Activated naive CD8-positive, alpha-beta T cell treated with anti-CD3 and anti-CD28 coated beads for 36 hours (primary cell): ENCODE measurements around the gene LACTB. TPM values are rescaled to one million over a fixed set of nuclear protein-coding genes. Genes with fewer than 3 reads are reported as not detected.
A peak's percentile ranks its signal among the peaks of the same experiment; 100 is the strongest.
"Not testable (repeated sequence)": the region's sequence is repeated elsewhere in the genome, so short reads cannot be mapped to it uniquely, and the experiment has no call there.

ENCODE experiments used
- DNase-seq: peaks from one replicate; pipeline ENCODE4 v3.0.0; 2021
- H3K27ac Mint-ChIP-seq: one replicate; pipeline ENCODE4 v1.8.0; 2022; ENCODE audit warnings: mild to moderate bottlenecking, moderate library complexity, mixed read lengths
- H3K27me3 Mint-ChIP-seq: one replicate; pipeline ENCODE4 v1.8.0; 2022; ENCODE audit warnings: mild to moderate bottlenecking, mixed read lengths
- H3K36me3 Mint-ChIP-seq: one replicate; pipeline ENCODE4 v1.8.0; 2021; ENCODE audit warnings: mild to moderate bottlenecking, mixed read lengths
- H3K4me1 Mint-ChIP-seq: one replicate; pipeline ENCODE4 v1.8.0; 2021; ENCODE audit warnings: mixed read lengths
- H3K4me3 Mint-ChIP-seq: one replicate; pipeline ENCODE4 v1.8.0; 2022; ENCODE audit warnings: mild to moderate bottlenecking, moderate library complexity, mixed read lengths
- H3K9me3 Mint-ChIP-seq: one replicate; pipeline ENCODE4 v1.8.0; 2022; ENCODE audit warnings: mixed read lengths
- total RNA-seq, 2 experiments: library from RNA; stranded (reverse); gene quantifications; one replicate each; pipeline ENCODE4 v1.2.3, GENCODE V29; 2021

LACTB gene
- total RNA-seq, 2 experiments from 2014 or later = 23.2 to 23.5 TPM

GRCh38 chr15:63104727-63105126, 16.9 kb upstream of the LACTB start:
- Mint-ChIP-seq H3K27me3 (peaks cover 15% of the 10 kb centered on the region), H3K36me3 (no peaks in the 10 kb centered on the region), H3K9me3 (no peaks in the 10 kb centered on the region), H3K27ac (no peak overlapping the region), H3K4me3 (no peak overlapping the region), H3K4me1 (no peaks in the 10 kb centered on the region)
- no peak for DNase-seq

- not testable (repeated sequence) for H3K4me3 Mint-ChIP-seq, H3K27ac Mint-ChIP-seq, H3K9me3 Mint-ChIP-seq, H3K36me3 Mint-ChIP-seq, H3K4me1 Mint-ChIP-seq, DNase-seq
- H3K27me3 Mint-ChIP-seq = peaks cover 15% of the 10 kb centered on the region
Measured at GRCh38 chr15:63105354-63105753, 16.3 kb upstream of the LACTB start.

- H3K9me3 Mint-ChIP-seq = no peaks in the 10 kb centered on the region
- H3K4me3 Mint-ChIP-seq = no peak overlapping the region
- H3K27me3 Mint-ChIP-seq = peaks cover 15% of the 10 kb centered on the region
- no peak overlapping the region for H3K27ac Mint-ChIP-seq
- H3K4me1 Mint-ChIP-seq = no peaks in the 10 kb centered on the region
- no peaks in the 10 kb centered on the region for H3K36me3 Mint-ChIP-seq
- no peak for DNase-seq
Measured at GRCh38 chr15:63107895-63108546, 13.6 kb upstream of the LACTB start.

- Mint-ChIP-seq H3K4me3 (no peak overlapping the region), H3K4me1 (no peaks in the 10 kb centered on the region), H3K9me3 (no peaks in the 10 kb centered on the region), H3K27me3 (peaks cover 10% of the 10 kb centered on the region), H3K36me3 (no peaks in the 10 kb centered on the region), H3K27ac (no peak overlapping the region)
- no peak for DNase-seq
Measured at GRCh38 chr15:63109498-63109897, 12.2 kb upstream of the LACTB start.

- Mint-ChIP-seq H3K27ac (no peak overlapping the region), H3K9me3 (no peaks in the 10 kb centered on the region), H3K4me1 (no peaks in the 10 kb centered on the region), H3K4me3 (no peak overlapping the region), H3K36me3 (no peaks in the 10 kb centered on the region), H3K27me3 (peaks cover 8% of the 10 kb centered on the region)
- DNase-seq = no peak
Measured at GRCh38 chr15:63109920-63110319, 11.7 kb upstream of the LACTB start.

GRCh38 chr15:63110428-63111026, 11.1 kb upstream of the LACTB start:
- H3K27me3 Mint-ChIP-seq = peaks cover 4% of the 10 kb centered on the region
- H3K4me3 Mint-ChIP-seq = no peak overlapping the region
- no peak overlapping the region for H3K27ac Mint-ChIP-seq
- H3K9me3 Mint-ChIP-seq = no peaks in the 10 kb centered on the region
- no peak for DNase-seq
- no peaks in the 10 kb centered on the region for H3K4me1 Mint-ChIP-seq
- H3K36me3 Mint-ChIP-seq = no peaks in the 10 kb centered on the region

GRCh38 chr15:63111481-63111880, 10.2 kb upstream of the LACTB start:
- Mint-ChIP-seq H3K4me3 (no peak overlapping the region), H3K4me1 (no peaks in the 10 kb centered on the region), H3K27ac (no peak overlapping the region), H3K36me3 (no peaks in the 10 kb centered on the region), H3K27me3 (no peaks in the 10 kb centered on the region), H3K9me3 (no peaks in the 10 kb centered on the region)
- no peak for DNase-seq

GRCh38 chr15:63112871-63113270, 8.8 kb upstream of the LACTB start:
- Mint-ChIP-seq H3K4me1 (no peaks in the 10 kb centered on the region), H3K27ac (no peak overlapping the region), H3K36me3 (no peaks in the 10 kb centered on the region), H3K4me3 (no peak overlapping the region), H3K27me3 (no peaks in the 10 kb centered on the region), H3K9me3 (no peaks in the 10 kb centered on the region)
- no peak for DNase-seq

- peaks cover 3% of the 10 kb centered on the region for H3K9me3 Mint-ChIP-seq
- H3K36me3 Mint-ChIP-seq = peaks cover 3% of the 10 kb centered on the region
- H3K4me1 Mint-ChIP-seq = no peaks in the 10 kb centered on the region
- H3K27me3 Mint-ChIP-seq = no peaks in the 10 kb centered on the region
- DNase-seq = no peak
- no peak overlapping the region for H3K27ac Mint-ChIP-seq
- no peak overlapping the region for H3K4me3 Mint-ChIP-seq
Measured at GRCh38 chr15:63114465-63114864, 7.2 kb upstream of the LACTB start.

GRCh38 chr15:63118854-63119253, 2.8 kb upstream of the LACTB start:
- Mint-ChIP-seq H3K36me3 (peaks cover 8% of the 10 kb centered on the region), H3K27ac (no peak overlapping the region), H3K4me3 (no peak overlapping the region), H3K4me1 (peaks cover 10% of the 10 kb centered on the region), H3K27me3 (no peaks in the 10 kb centered on the region), H3K9me3 (peaks cover 7% of the 10 kb centered on the region)
- DNase-seq = no peak

GRCh38 chr15:63122002-63122875, 578 bp downstream of the LACTB start:
- H3K27ac Mint-ChIP-seq = peak overlapping the region; percentile 86
- H3K36me3 Mint-ChIP-seq = peaks cover 21% of the 10 kb centered on the region
- peaks cover 14% of the 10 kb centered on the region for H3K4me1 Mint-ChIP-seq
- no peaks in the 10 kb centered on the region for H3K27me3 Mint-ChIP-seq
- H3K4me3 Mint-ChIP-seq = peak overlapping the region; percentile 96
- peak; percentile 87 for DNase-seq
- peaks cover 7% of the 10 kb centered on the region for H3K9me3 Mint-ChIP-seq

- DNase-seq = no peak
- H3K27ac Mint-ChIP-seq = no peak overlapping the region
Measured at GRCh38 chr15:63124506-63124905, 2.8 kb downstream of the LACTB start.

GRCh38 chr15:63126726-63127125, 5.1 kb downstream of the LACTB start:
- Mint-ChIP-seq H3K4me1 (peaks cover 9% of the 10 kb centered on the region), H3K36me3 (peaks cover 15% of the 10 kb centered on the region), H3K27me3 (no peaks in the 10 kb centered on the region), H3K27ac (no peak overlapping the region), H3K9me3 (no peaks in the 10 kb centered on the region), H3K4me3 (no peak overlapping the region)
- no peak for DNase-seq

More at GRCh38 chr15:63124506-63124905, 2.8 kb downstream of the LACTB start:
- Mint-ChIP-seq H3K9me3 (peaks cover 3% of the 10 kb centered on the region), H3K4me3 (no peak overlapping the region), H3K27me3 (no peaks in the 10 kb centered on the region), H3K36me3 (peaks cover 20% of the 10 kb centered on the region), H3K4me1 (peaks cover 15% of the 10 kb centered on the region)

- H3K27me3 Mint-ChIP-seq = no peaks in the 10 kb centered on the region
- peaks cover 11% of the 10 kb centered on the region for H3K36me3 Mint-ChIP-seq
- peaks cover 8% of the 10 kb centered on the region for H3K4me1 Mint-ChIP-seq
- H3K27ac Mint-ChIP-seq = no peak overlapping the region
- no peaks in the 10 kb centered on the region for H3K9me3 Mint-ChIP-seq
- no peak for DNase-seq
- H3K4me3 Mint-ChIP-seq = no peak overlapping the region
Measured at GRCh38 chr15:63133786-63134185, 12.1 kb downstream of the LACTB start.

- Mint-ChIP-seq H3K4me1 (peaks cover 8% of the 10 kb centered on the region), H3K9me3 (no peaks in the 10 kb centered on the region), H3K27ac (no peak overlapping the region), H3K27me3 (no peaks in the 10 kb centered on the region), H3K4me3 (no peak overlapping the region), H3K36me3 (peaks cover 11% of the 10 kb centered on the region)
- DNase-seq = no peak
Measured at GRCh38 chr15:63134245-63134985, 12.8 kb downstream of the LACTB start.
